Measurements from ENCODE around the gene SLC35A3.

SLC35A3 gene

DNA sequence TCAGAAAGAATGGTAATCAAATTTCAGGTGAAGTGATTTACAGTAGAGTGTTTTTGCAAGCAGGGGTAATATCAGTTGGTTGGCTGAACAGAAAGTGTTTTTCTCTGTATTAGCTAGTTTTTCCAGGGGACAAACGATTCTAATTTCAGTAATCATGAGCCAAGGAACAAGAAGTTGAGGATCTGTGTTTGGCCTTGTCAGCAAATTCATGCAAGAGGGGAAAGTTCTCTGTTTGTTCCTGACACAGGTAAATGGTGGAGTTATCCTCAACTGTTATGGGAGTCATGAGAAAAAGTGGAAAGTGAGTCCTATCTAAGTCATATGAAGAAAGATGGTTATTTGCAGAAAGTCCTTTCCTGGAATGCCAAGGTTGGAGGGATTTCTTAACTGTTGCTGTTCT, 24.6 kb upstream of the SLC35A3 start:
- H3K4me2 ChIP-seq (ENCODE audit: low read depth, low read length): no peak overlapping the region
- DNase-seq: no peak
- no peak overlapping the region for H2AFZ ChIP-seq (ENCODE audit: low read length)
- no peaks in the 10 kb centered on the region for H3K36me3 ChIP-seq (replicated peaks; ENCODE audit: insufficient read depth, low read length)
- H3F3A ChIP-seq (ENCODE audit: insufficient read depth, low read length): no peaks in the 10 kb centered on the region
- H3K9me2 ChIP-seq (replicated peaks; ENCODE audit: insufficient read depth, low read length): no peaks in the 10 kb centered on the region
- H3K4me3 ChIP-seq (ENCODE audit: low read length): no peak overlapping the region
- H3K27me3 ChIP-seq (replicated peaks; ENCODE audit: insufficient read depth, low read length): no peaks in the 10 kb centered on the region
- no peak for TF ChIP-seq EZH2phosphoT487 (IDR thresholded peaks at IDR 0.05; ENCODE audit: low read length)
- no peak for TF ChIP-seq EZH2 (optimal IDR thresholded peaks at IDR 0.05; ENCODE audit: low read depth, low read length)
- TF ChIP-seq, protein P1, sequence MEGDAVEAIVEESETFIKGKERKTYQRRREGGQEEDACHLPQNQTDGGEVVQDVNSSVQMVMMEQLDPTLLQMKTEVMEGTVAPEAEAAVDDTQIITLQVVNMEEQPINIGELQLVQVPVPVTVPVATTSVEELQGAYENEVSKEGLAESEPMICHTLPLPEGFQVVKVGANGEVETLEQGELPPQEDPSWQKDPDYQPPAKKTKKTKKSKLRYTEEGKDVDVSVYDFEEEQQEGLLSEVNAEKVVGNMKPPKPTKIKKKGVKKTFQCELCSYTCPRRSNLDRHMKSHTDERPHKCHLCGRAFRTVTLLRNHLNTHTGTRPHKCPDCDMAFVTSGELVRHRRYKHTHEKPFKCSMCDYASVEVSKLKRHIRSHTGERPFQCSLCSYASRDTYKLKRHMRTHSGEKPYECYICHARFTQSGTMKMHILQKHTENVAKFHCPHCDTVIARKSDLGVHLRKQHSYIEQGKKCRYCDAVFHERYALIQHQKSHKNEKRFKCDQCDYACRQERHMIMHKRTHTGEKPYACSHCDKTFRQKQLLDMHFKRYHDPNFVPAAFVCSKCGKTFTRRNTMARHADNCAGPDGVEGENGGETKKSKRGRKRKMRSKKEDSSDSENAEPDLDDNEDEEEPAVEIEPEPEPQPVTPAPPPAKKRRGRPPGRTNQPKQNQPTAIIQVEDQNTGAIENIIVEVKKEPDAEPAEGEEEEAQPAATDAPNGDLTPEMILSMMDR (IDR thresholded peaks at IDR 0.05; ENCODE audit: low read length): no peak
- H3K79me2 ChIP-seq (ENCODE audit: low read length): no peaks in the 10 kb centered on the region
- H3K9me3 ChIP-seq (replicated peaks; ENCODE audit: insufficient read depth, low read length): no peaks in the 10 kb centered on the region
- no peak overlapping the region for H3K27ac ChIP-seq (ENCODE audit: low read length)
- H4K20me1 ChIP-seq (ENCODE audit: insufficient read depth, low read length): no peaks in the 10 kb centered on the region
- H3K4me1 ChIP-seq (ENCODE audit: low read length): no peaks in the 10 kb centered on the region
- no peak overlapping the region for H3K9ac ChIP-seq (ENCODE audit: low read length)

DNA sequence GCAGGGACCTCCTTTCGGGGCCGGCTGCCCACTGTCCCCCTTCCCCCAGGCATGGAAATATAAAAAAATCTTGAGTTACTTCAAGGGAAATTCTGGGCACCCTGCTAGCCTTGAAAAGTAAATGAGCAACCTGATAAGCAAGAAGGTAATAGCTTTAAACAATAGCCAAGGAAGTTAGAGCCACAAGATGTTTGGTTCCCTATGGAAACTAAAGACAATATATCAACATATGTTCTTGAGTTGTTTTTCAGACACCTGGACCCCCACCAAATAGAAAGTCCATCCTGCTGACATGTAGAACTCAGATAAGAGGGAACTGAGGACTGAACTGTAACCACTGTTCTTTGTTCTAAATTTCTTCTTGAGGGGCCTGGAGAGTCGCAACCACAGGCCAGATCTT, 19.3 kb upstream of the SLC35A3 start:
- TF ChIP-seq, protein P1 (IDR thresholded peaks at IDR 0.05; ENCODE audit: low read length): no peak
- no peak for TF ChIP-seq EZH2phosphoT487 (IDR thresholded peaks at IDR 0.05; ENCODE audit: low read length)
- no peak for TF ChIP-seq EZH2 (optimal IDR thresholded peaks at IDR 0.05; ENCODE audit: low read depth, low read length)
- H3K27ac ChIP-seq (ENCODE audit: low read length): no peak overlapping the region
- H4K20me1 ChIP-seq (ENCODE audit: insufficient read depth, low read length): no peaks in the 10 kb centered on the region
- no peak overlapping the region for H2AFZ ChIP-seq (ENCODE audit: low read length)
- no peaks in the 10 kb centered on the region for H3K36me3 ChIP-seq (replicated peaks; ENCODE audit: insufficient read depth, low read length)
- H3K9ac ChIP-seq (ENCODE audit: low read length): no peak overlapping the region
- no peaks in the 10 kb centered on the region for H3K9me2 ChIP-seq (replicated peaks; ENCODE audit: insufficient read depth, low read length)
- H3F3A ChIP-seq (ENCODE audit: insufficient read depth, low read length): no peaks in the 10 kb centered on the region
- no peak for DNase-seq
- no peaks in the 10 kb centered on the region for H3K27me3 ChIP-seq (replicated peaks; ENCODE audit: insufficient read depth, low read length)
- no peaks in the 10 kb centered on the region for H3K79me2 ChIP-seq (ENCODE audit: low read length)
- no peak overlapping the region for H3K4me3 ChIP-seq (ENCODE audit: low read length)
- H3K4me2 ChIP-seq (ENCODE audit: low read depth, low read length): no peak overlapping the region
- H3K4me1 ChIP-seq (ENCODE audit: low read length): no peaks in the 10 kb centered on the region
- H3K9me3 ChIP-seq (replicated peaks; ENCODE audit: insufficient read depth, low read length): no peaks in the 10 kb centered on the region

DNA sequence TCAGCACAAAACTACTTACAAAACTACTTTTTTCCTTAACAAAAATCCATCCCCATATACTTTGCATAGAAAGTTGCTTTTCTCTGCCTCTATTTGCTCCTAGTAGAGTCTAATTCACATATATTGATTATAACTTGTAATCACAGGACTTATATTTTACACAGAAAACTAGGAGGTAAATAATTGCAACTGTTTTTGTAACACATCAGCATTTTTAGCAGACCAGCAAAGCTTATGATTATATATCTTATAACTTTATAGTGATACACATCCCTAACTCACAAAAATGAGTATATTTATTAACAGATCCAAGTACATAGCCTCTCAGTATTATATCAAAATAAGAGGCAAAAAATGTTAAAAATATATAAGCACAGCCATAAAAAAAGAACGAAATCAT, 17.3 kb upstream of the SLC35A3 start:
- H3K27ac ChIP-seq (ENCODE audit: low read length): no peak overlapping the region
- H3F3A ChIP-seq (ENCODE audit: insufficient read depth, low read length): no peaks in the 10 kb centered on the region
- H3K9me2 ChIP-seq (replicated peaks; ENCODE audit: insufficient read depth, low read length): no peaks in the 10 kb centered on the region
- TF ChIP-seq, protein P1 (IDR thresholded peaks at IDR 0.05; ENCODE audit: low read length): no peak
- TF ChIP-seq EZH2phosphoT487 (IDR thresholded peaks at IDR 0.05; ENCODE audit: low read length) (no peak), EZH2 (optimal IDR thresholded peaks at IDR 0.05; ENCODE audit: low read depth, low read length) (no peak)
- no peaks in the 10 kb centered on the region for H4K20me1 ChIP-seq (ENCODE audit: insufficient read depth, low read length)
- no peak overlapping the region for H3K9ac ChIP-seq (ENCODE audit: low read length)
- H3K4me3 ChIP-seq (ENCODE audit: low read length): no peak overlapping the region
- no peak overlapping the region for H2AFZ ChIP-seq (ENCODE audit: low read length)
- no peaks in the 10 kb centered on the region for H3K79me2 ChIP-seq (ENCODE audit: low read length)
- H3K27me3 ChIP-seq (replicated peaks; ENCODE audit: insufficient read depth, low read length): no peaks in the 10 kb centered on the region
- DNase-seq: no peak
- H3K9me3 ChIP-seq (replicated peaks; ENCODE audit: insufficient read depth, low read length): no peaks in the 10 kb centered on the region
- H3K4me1 ChIP-seq (ENCODE audit: low read length): no peaks in the 10 kb centered on the region
- no peaks in the 10 kb centered on the region for H3K36me3 ChIP-seq (replicated peaks; ENCODE audit: insufficient read depth, low read length)
- no peak overlapping the region for H3K4me2 ChIP-seq (ENCODE audit: low read depth, low read length)
